ENCODE data around the gene MFAP5.

- TF ChIP-seq CTCF (IDR thresholded peaks at IDR 0.05; ENCODE audit: insufficient read depth, low read depth, low read length) = no peak
- no peak for TF ChIP-seq EZH2 (IDR thresholded peaks at IDR 0.05; ENCODE audit: insufficient read depth, low read length)
Measured at GRCh38 chr12:8680533-8680932, 17.9 kb upstream of the MFAP5 start.
